CD14-positive monocyte (primary cell): ENCODE data around the gene TM2D3. TPM values are rescaled to one million over a fixed set of nuclear protein-coding genes. Genes with fewer than 3 reads are reported as not detected.

Experiments
- DNase-seq, 3 donors: peaks; one replicate each; pipeline ENCODE4 v3.0.0-alpha.2; 2011 to 2022
- H2AFZ ChIP-seq: 2 replicates; pipeline ENCODE4 v1.6.0; 2012; ENCODE audit warnings: mild to moderate bottlenecking, low read depth, low read length, inconsistent platforms; ENCODE audit not compliant: insufficient read depth, poor library complexity, severe bottlenecking
- H3K27ac ChIP-seq, 2 donors: 1 replicate in 1 of 2; 2 replicates in 1 of 2; pipeline ENCODE4 v1.5.1; 2012 to 2013; ENCODE audit warnings: low read length in 2 of 2, control low read depth in 1 of 2, inconsistent platforms in 1 of 2, low read depth in 1 of 2, mild to moderate bottlenecking in 1 of 2
- H3K27me3 ChIP-seq, 2 donors: one replicate each; pipeline versions ENCODE4 v1.6.0 to v1.6.1; 2011 to 2013; ENCODE audit warnings: low read length in 2 of 2; ENCODE audit not compliant: control insufficient read depth in 2 of 2, insufficient read depth in 2 of 2
- H3K36me3 ChIP-seq, 2 donors: replicated peaks in 1 of 2; 1 replicate in 1 of 2; 2 replicates in 1 of 2; pipeline versions ENCODE4 v1.5.1 to v1.6.1; 2012 to 2013; ENCODE audit warnings: low read length in 2 of 2, control low read depth in 1 of 2, inconsistent platforms in 1 of 2, mild to moderate bottlenecking in 1 of 2; ENCODE audit not compliant: insufficient read depth in 2 of 2, control insufficient read depth in 1 of 2
- H3K4me1 ChIP-seq, 2 donors: 1 replicate in 1 of 2; 2 replicates in 1 of 2; pipeline versions ENCODE4 v1.5.1 to v1.6.1; 2012 to 2013; ENCODE audit warnings: low read length in 2 of 2, control low read depth in 1 of 2, inconsistent platforms in 1 of 2, mild to moderate bottlenecking in 1 of 2, moderate library complexity in 1 of 2; ENCODE audit not compliant: insufficient read depth in 2 of 2, control insufficient read depth in 1 of 2
- H3K4me2 ChIP-seq: replicated peaks from 2 replicates; pipeline ENCODE3; 2012; ENCODE audit warnings: low read length, moderate library complexity, mild to moderate bottlenecking; ENCODE audit not compliant: poor library complexity, severe bottlenecking; ENCODE audit errors: extremely low read depth
- H3K4me3 ChIP-seq, 3 experiments: fragments of 200-600 bp in 1 of 3; sonication (generic) in 1 of 3; replicated peaks in 1 of 3; 1 replicate in 2 of 3; 2 replicates in 1 of 3; pipeline ENCODE4 v1.5.1; 2011 to 2013; ENCODE audit warnings: low read length in 3 of 3, mild to moderate bottlenecking in 3 of 3, control low read depth in 2 of 3, low read depth in 2 of 3, inconsistent platforms in 1 of 3, moderate library complexity in 1 of 3
- H3K79me2 ChIP-seq: 2 replicates; pipeline ENCODE4 v1.6.0; 2012; ENCODE audit warnings: mild to moderate bottlenecking, control low read depth, inconsistent platforms, low read length, moderate library complexity; ENCODE audit not compliant: insufficient read depth
- H3K9ac ChIP-seq: 2 replicates; pipeline ENCODE4 v1.6.0; 2017; ENCODE audit warnings: low read length, mild to moderate bottlenecking; ENCODE audit not compliant: insufficient read depth, poor library complexity, severe bottlenecking
- H3K9me3 ChIP-seq, 2 donors: replicated peaks in 1 of 2; 1 replicate in 1 of 2; 2 replicates in 1 of 2; pipeline versions ENCODE4 v1.5.1 to v1.6.1; 2012 to 2013; ENCODE audit warnings: low read length in 2 of 2, control low read depth in 1 of 2; ENCODE audit not compliant: control insufficient read depth in 1 of 2, insufficient read depth in 1 of 2
- H4K20me1 ChIP-seq: 2 replicates; pipeline ENCODE4 v1.6.0; 2012; ENCODE audit warnings: mild to moderate bottlenecking, low read length, control low read depth, moderate library complexity; ENCODE audit not compliant: insufficient read depth
- H3K27ac Mint-ChIP-seq, 7 donors: one replicate each; pipeline ENCODE4 v1.8.0; 2020; ENCODE audit warnings: mild to moderate bottlenecking in 7 of 7, mixed read lengths in 7 of 7, moderate library complexity in 6 of 7, inconsistent platforms in 2 of 7
- H3K27me3 Mint-ChIP-seq, 3 donors: one replicate each; pipeline ENCODE4 v1.8.0; 2021 to 2022; ENCODE audit warnings: low read depth in 3 of 3, mild to moderate bottlenecking in 3 of 3, mixed read lengths in 3 of 3, moderate library complexity in 3 of 3, inconsistent platforms in 1 of 3
- H3K36me3 Mint-ChIP-seq, 2 donors: one replicate each; pipeline ENCODE4 v1.8.0; 2020; ENCODE audit warnings: mixed read lengths in 2 of 2, inconsistent platforms in 1 of 2, mild to moderate bottlenecking in 1 of 2
- H3K4me1 Mint-ChIP-seq: one replicate; pipeline ENCODE4 v1.8.0; 2020; ENCODE audit warnings: mild to moderate bottlenecking, mixed read lengths
- H3K4me3 Mint-ChIP-seq, 2 donors: one replicate each; pipeline ENCODE4 v1.8.0; 2020; ENCODE audit warnings: mild to moderate bottlenecking in 2 of 2, mixed read lengths in 2 of 2, moderate library complexity in 1 of 2
- H3K9me3 Mint-ChIP-seq, 7 donors: one replicate each; pipeline ENCODE4 v1.8.0; 2020 to 2022; ENCODE audit warnings: mixed read lengths in 7 of 7, mild to moderate bottlenecking in 6 of 7, moderate library complexity in 6 of 7, inconsistent platforms in 2 of 7
- CTCF ChIP-seq: fragments of 200-600 bp; IDR thresholded peaks from one replicate; pipeline ENCODE4 v1.8.0; 2022; ENCODE audit warnings: antibody characterized with exemption, mild to moderate bottlenecking
- WGBS: methylation state at CpG from one replicate; pipeline ENCODE4 v1.1.5; 2013; ENCODE audit warnings: missing lambda C conversion rate; ENCODE audit not compliant: insufficient coverage; 5-methylcytosine and 5-hydroxymethylcytosine counted together
- intact Hi-C, 2 donors: fragments of 100-400 bp; cut with micrococcal nuclease; formaldehyde crosslinking; loops; one replicate each; pipeline versions ENCODE4 v1.15.0 to v1.15.1; 2023
- polyA plus RNA-seq, 3 donors: library from polyadenylated mRNA; depleted of rRNA in 1 of 3; unstranded in 2 of 3; stranded (reverse) in 1 of 3; fragments of 300-500 nt in 2 of 3; fragments of >200 nt in 1 of 3; fragmentation: Illumina TruSeq in 2 of 3; gene quantifications; 1 replicate in 2 of 3; 2 replicates in 1 of 3; pipeline ENCODE4 v1.2.3, GENCODE V29; 2012 to 2021

TM2D3 gene
- polyA plus RNA-seq, 3 donors: 22.9 to 54.6 (median 26.5) TPM

GRCh38 chr15:101662203-101662602 is 10.0 kb upstream of the TM2D3 start:
- Mint-ChIP-seq H3K36me3 (peaks cover 0 to 8% of the 10 kb centered on the region in 2 donors), H3K4me3 (no peak overlapping the region), H3K27me3 (no peaks in the 10 kb centered on the region), H3K27ac (no peak overlapping the region), H3K9me3 (peaks cover 0 to 5% (median 0%) of the 10 kb centered on the region in 7 donors), H3K4me1 (peaks cover 11% of the 10 kb centered on the region)
- no peak overlapping the region for H3K9ac ChIP-seq
- intact Hi-C loops: no loop called here
- H2AFZ ChIP-seq: no peak overlapping the region
- WGBS: no CpG with 5 or more reads among the region's 1 CpG
- no peak for DNase-seq
- no peak for TF ChIP-seq CTCF
- no peaks in the 10 kb centered on the region for H3K9me3 ChIP-seq
- no peaks in the 10 kb centered on the region for H3K36me3 ChIP-seq
- H3K27ac ChIP-seq: no peak overlapping the region
- no peaks in the 10 kb centered on the region for H4K20me1 ChIP-seq
- H3K4me2 ChIP-seq: no peak overlapping the region
- peaks cover 0 to 8% of the 10 kb centered on the region in 2 donors for H3K4me1 ChIP-seq
- no peaks in the 10 kb centered on the region for H3K27me3 ChIP-seq
- H3K4me3 ChIP-seq: no peak overlapping the region
- H3K79me2 ChIP-seq: no peaks in the 10 kb centered on the region

GRCh38 chr15:101660005-101660404 is 7.8 kb upstream of the TM2D3 start:
- Histone ChIP-seq H4K20me1 (no peaks in the 10 kb centered on the region), H3K4me3 (no peak overlapping the region), H3K27me3 (no peaks in the 10 kb centered on the region), H3K4me1 (peaks cover 0 to 8% of the 10 kb centered on the region in 2 donors), H3K27ac (no peak overlapping the region), H3K9me3 (no peaks in the 10 kb centered on the region), H3K79me2 (no peaks in the 10 kb centered on the region), H3K4me2 (no peak overlapping the region), H2AFZ (no peak overlapping the region), H3K9ac (no peak overlapping the region), H3K36me3 (no peaks in the 10 kb centered on the region)
- peaks cover 11% of the 10 kb centered on the region for H3K4me1 Mint-ChIP-seq
- H3K27ac Mint-ChIP-seq: no peak overlapping the region
- no peak overlapping the region for H3K4me3 Mint-ChIP-seq
- H3K36me3 Mint-ChIP-seq: peaks cover 0 to 8% of the 10 kb centered on the region in 2 donors
- TF ChIP-seq CTCF: no peak
- WGBS: 100% methylated on average over 2 of the region's 2 CpGs
- intact Hi-C loops: no loop called here
- no peaks in the 10 kb centered on the region for H3K9me3 Mint-ChIP-seq
- no peak for DNase-seq
- no peaks in the 10 kb centered on the region for H3K27me3 Mint-ChIP-seq
